Inferior parietal cortex (tissue), 1 donor: Measurements from ENCODE around the gene DHRSX.
"Not testable (repeated sequence)": the region's sequence is repeated elsewhere in the genome, so short reads cannot be mapped to it uniquely, and the experiment has no call there.

Source experiments
- DNase-seq: peaks from one replicate; pipeline ENCODE4 v3.0.0-alpha.2; 2016; ENCODE audit errors: extremely low spot score

The DHRSX gene

DNA sequence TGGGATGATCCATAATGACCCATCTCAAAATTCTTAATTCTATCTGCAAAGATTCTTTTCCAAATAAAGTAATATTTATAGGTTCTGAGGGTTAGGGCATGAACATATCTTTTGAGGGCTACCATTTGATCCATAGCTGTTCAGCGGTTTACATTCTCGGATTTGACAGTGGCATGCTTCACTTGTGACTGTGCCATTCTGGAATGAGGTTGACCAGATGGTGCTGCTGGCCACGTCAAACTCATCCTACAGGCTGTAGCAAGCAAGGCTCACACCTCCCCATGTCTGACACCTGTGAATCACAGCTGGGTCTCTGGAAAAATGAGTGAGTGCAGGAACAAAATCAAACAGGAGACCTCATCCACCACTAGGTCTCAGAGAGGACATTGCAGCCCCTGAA, 280.5 kb downstream of the DHRSX start:
- no peak for DNase-seq

GRCh38 chrX:2214138-2214823, 286.5 kb downstream of the DHRSX start:
- DNase-seq = not testable (repeated sequence)

DNA sequence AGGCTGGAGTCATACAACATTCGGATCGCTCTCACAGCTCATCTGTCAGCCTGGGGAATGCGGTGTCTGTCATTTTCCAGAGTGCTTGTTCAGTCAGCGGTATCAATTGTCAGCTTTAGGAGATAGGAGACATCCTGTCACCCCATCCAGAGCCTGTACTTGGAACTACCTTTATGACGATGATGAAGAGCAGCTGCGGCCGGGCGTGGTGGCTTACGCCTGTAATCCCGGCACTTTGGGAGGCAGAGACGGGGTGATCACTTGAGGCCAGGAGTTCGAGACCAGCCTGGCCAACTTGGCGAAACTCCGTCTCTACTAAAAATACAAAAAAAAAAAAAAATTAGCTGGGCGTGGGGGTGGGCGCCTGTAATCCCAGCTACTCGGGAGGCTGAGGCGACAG, 289.1 kb downstream of the DHRSX start:
- DNase-seq = not testable (repeated sequence)

DNA sequence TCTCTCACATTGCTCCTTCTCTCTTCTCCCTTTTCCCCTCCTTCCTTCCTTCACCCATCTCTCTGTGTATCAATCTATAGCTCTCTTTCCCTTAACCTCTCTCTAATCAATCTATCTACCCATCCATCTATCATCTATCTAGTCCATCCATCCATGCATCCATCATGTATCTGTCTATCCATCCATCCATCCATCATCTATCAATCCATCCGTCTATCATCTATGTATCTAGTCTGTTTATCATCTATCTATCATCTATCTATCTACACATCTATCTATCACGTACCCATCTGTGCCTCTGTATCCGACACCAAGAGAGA, 307.5 kb downstream of the DHRSX start:
- DNase-seq = no peak

- DNase-seq = no peak
Measured at GRCh38 chrX:2192584-2193272, 308.0 kb downstream of the DHRSX start.

- DNase-seq = no peak
Measured at GRCh38 chrX:2188840-2189239, 311.9 kb downstream of the DHRSX start.

DNA sequence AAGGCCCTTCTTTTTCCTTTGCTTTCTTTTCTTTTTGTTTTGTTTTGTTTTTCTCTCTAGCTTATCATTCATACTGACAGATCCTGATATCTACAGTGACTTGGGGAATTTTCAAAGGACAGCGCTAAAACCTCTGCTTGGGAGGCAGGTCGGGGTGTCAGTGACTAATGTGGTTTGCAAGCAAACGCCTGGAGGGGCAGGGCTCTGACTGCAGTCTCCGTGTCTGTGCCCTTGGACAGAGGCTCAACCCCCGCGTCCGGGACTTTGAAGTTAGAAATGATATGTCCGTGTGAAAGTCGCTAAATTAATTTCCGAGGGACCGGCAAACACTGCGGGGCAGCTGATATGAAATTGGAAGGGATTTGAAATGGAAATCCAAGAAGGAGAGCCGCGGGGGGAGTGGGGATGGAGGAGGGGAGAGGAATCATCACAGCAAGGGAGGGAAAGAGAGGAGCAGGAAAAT, 312.4 kb downstream of the DHRSX start:
- no peak for DNase-seq

GRCh38 chrX:2187352-2188115, 313.2 kb downstream of the DHRSX start:
- no peak for DNase-seq

DNA sequence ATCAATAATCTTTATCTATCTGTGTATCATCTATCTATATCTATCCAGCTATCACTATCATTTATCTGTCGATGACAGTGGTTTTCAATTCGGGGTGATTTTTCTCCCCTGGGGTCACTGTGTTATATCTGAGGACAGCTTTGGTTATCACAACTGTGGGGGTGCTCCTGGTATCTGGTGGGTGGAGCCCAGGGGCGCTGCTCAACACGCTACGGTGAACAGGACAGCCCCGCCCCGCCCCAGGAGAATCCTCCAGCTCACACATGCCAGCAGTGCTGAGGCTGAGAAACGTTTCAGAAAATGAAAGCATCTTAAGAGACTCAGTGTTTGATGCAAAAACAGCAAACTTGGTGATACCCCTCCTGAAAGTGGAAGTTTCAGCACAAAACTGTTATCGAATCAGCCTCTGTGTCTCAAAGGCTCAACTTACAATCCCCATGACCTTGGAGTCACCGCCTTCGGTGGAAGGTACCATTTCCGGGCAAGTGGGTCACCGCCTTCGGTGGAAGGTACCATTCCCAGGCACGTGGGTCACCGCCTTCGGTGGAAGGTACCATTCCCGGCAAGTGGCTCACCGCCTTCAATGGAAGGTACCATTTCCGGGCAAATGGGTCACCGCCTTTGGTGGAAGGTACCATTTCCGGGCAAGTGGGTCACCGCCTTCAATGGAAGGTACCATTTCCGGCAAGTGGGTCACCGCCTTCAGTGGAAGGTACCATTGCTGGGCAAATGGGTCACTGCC, 315.3 kb downstream of the DHRSX start:
- DNase-seq = no peak

- DNase-seq = no peak
Measured at GRCh38 chrX:2184089-2184488, 316.7 kb downstream of the DHRSX start.

DNA sequence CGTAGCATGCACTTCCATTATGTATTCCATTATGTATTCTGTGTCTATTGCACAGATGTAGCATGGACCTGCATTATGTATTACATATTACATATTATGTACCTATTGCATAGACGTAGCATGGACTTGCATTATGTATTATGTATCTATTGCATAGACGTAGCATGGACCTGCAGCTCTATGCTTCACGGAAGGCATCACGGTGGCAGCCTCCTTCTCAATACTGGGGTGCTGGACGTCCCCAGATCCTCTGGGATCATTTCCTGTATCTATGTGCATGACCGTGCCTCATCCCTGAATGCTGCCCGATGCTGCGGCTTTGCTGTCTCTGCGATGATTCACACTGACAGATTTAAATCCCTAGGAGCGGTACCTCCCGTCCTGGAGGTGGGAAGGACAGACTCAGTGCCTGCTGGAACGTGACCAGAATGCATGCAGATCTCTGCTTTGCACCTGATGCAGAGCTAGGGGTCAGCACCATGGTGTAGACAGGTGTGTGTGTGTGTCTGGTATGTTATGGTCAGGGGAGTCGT, 317.5 kb downstream of the DHRSX start:
- DNase-seq = no peak

DNA sequence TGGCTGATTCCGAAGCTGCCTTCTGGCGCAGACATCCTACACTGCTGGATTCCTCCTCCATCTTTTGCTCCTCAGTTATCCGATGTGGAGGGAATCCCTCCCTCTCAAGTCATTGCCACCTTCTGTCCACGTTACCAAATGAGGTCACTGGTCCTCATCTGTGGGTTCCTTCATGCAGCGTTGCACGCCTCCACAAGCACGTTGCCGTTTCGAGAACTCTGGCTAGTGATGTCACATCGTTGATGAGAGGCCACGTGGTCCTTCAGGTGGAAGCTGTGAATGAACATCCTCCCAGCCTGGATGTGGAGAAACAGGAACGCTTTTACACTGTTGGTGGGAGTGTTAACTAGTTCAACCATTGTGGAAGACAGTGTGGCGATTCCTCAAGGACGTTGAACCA, 323.2 kb downstream of the DHRSX start:
- DNase-seq = no peak

GRCh38 chrX:2176733-2177132, 324.0 kb downstream of the DHRSX start:
- DNase-seq = no peak

DNA sequence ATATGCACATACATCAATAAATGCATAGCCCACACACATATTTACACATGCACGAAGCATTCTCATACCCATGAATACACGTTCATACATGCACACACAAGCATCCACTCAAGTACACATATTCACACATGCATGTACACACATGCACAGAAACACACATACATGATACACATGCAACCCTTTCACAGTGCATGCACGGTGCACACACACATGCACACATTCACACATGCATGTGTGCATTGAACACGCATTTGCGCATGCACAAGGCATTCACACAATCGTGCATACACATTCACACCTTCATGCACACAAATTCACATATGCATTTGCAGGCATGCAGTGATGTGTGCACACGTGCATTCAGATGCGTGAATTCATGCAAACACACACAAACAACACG, 324.5 kb downstream of the DHRSX start:
- no peak for DNase-seq

- no peak for DNase-seq
Measured at GRCh38 chrX:2172359-2172758, 328.4 kb downstream of the DHRSX start.
